ENCODE results near the gene EXOC3L2. TPM values are rescaled to one million over a fixed set of nuclear protein-coding genes. Genes with fewer than 3 reads are reported as not detected.
A peak's percentile ranks its signal among the peaks of the same experiment; 100 is the strongest.

Gene EXOC3L2
- total RNA-seq, 1 experiment from 2014 or later = not detected

- POLR2A ChIA-PET (ENCODE audit: low non-redundant PET) = no interaction called here
- no peak for DNase-seq (ENCODE audit: low spot score)
- Histone ChIP-seq H3K4me1 (ENCODE audit: insufficient read depth, low read length, poor library complexity, severe bottlenecking) (no peaks in the 10 kb centered on the region), H3K27ac (ENCODE audit: low read depth, low read length, poor library complexity, severe bottlenecking) (no peak overlapping the region), H3K4me3 (ENCODE audit: low read depth, low read length, poor library complexity, severe bottlenecking) (no peak overlapping the region), H3K9me3 (ENCODE audit: low read depth, low read length, poor library complexity, severe bottlenecking) (no peaks in the 10 kb centered on the region), H3K27me3 (replicated peaks; ENCODE audit: insufficient read depth, low read depth, low read length, poor library complexity) (peaks cover 71% of the 10 kb centered on the region), H3K36me3 (ENCODE audit: insufficient read depth, low read length, poor library complexity, severe bottlenecking) (no peaks in the 10 kb centered on the region)
- no TSS peak for BruUV-seq (replicated peaks)
- CTCF ChIA-PET = no interaction called here
- intact Hi-C loops (cut with micrococcal nuclease; ENCODE audit: unreplicated experiment) = no loop called here
- TF ChIP-seq EZH2 (IDR thresholded peaks at IDR 0.05; ENCODE audit: borderline replicate concordance, low read depth, low read length, poor library complexity, severe bottlenecking) = peak; percentile 92
- TF ChIP-seq CTCF (conservative IDR thresholded peaks at IDR 0.05; ENCODE audit: low read depth, low read length) = no peak
Observed at GRCh38 chr19:45217193-45217956, 27.8 kb downstream of the EXOC3L2 start.

- no TSS peak for BruUV-seq (replicated peaks)
- no peak overlapping the region for H3K4me3 ChIP-seq (ENCODE audit: low read depth, low read length, poor library complexity, severe bottlenecking)
Observed at GRCh38 chr19:45216667-45217066, 28.5 kb downstream of the EXOC3L2 start.

GRCh38 chr19:45215391-45216191 lies 29.6 kb downstream of the EXOC3L2 start:
- Histone ChIP-seq H3K4me1 (ENCODE audit: insufficient read depth, low read length, poor library complexity, severe bottlenecking) (no peaks in the 10 kb centered on the region), H3K36me3 (ENCODE audit: insufficient read depth, low read length, poor library complexity, severe bottlenecking) (no peaks in the 10 kb centered on the region), H3K27ac (ENCODE audit: low read depth, low read length, poor library complexity, severe bottlenecking) (no peak overlapping the region), H3K4me3 (ENCODE audit: low read depth, low read length, poor library complexity, severe bottlenecking) (no peak overlapping the region), H3K9me3 (ENCODE audit: low read depth, low read length, poor library complexity, severe bottlenecking) (no peaks in the 10 kb centered on the region), H3K27me3 (replicated peaks; ENCODE audit: insufficient read depth, low read depth, low read length, poor library complexity) (peaks cover 65% of the 10 kb centered on the region)
- DNase-seq (ENCODE audit: low spot score) = no peak
- ChIA-PET CTCF (no interaction called here), POLR2A (ENCODE audit: low non-redundant PET) (no interaction called here)
- TF ChIP-seq EZH2 (IDR thresholded peaks at IDR 0.05; ENCODE audit: borderline replicate concordance, low read depth, low read length, poor library complexity, severe bottlenecking) (no peak), CTCF (conservative IDR thresholded peaks at IDR 0.05; ENCODE audit: low read depth, low read length) (no peak)
- no TSS peak for BruUV-seq (replicated peaks)
- intact Hi-C loops (cut with micrococcal nuclease; ENCODE audit: unreplicated experiment) = no loop called here

More at GRCh38 chr19:45216667-45217066, 28.5 kb downstream of the EXOC3L2 start:
- DNase-seq (ENCODE audit: low spot score) = no peak
- Histone ChIP-seq H3K36me3 (ENCODE audit: insufficient read depth, low read length, poor library complexity, severe bottlenecking) (no peaks in the 10 kb centered on the region), H3K27me3 (replicated peaks; ENCODE audit: insufficient read depth, low read depth, low read length, poor library complexity) (peaks cover 71% of the 10 kb centered on the region), H3K9me3 (ENCODE audit: low read depth, low read length, poor library complexity, severe bottlenecking) (no peaks in the 10 kb centered on the region), H3K27ac (ENCODE audit: low read depth, low read length, poor library complexity, severe bottlenecking) (no peak overlapping the region), H3K4me1 (ENCODE audit: insufficient read depth, low read length, poor library complexity, severe bottlenecking) (no peaks in the 10 kb centered on the region)
- CTCF ChIA-PET = no interaction called here
- POLR2A ChIA-PET (ENCODE audit: low non-redundant PET) = no interaction called here
- TF ChIP-seq EZH2 (IDR thresholded peaks at IDR 0.05; ENCODE audit: borderline replicate concordance, low read depth, low read length, poor library complexity, severe bottlenecking) (no peak), CTCF (conservative IDR thresholded peaks at IDR 0.05; ENCODE audit: low read depth, low read length) (no peak)
- intact Hi-C loops (cut with micrococcal nuclease; ENCODE audit: unreplicated experiment) = no loop called here

Measured in A673 (cell line).